Measurements from ENCODE around the gene CAPZA2.

DNA sequence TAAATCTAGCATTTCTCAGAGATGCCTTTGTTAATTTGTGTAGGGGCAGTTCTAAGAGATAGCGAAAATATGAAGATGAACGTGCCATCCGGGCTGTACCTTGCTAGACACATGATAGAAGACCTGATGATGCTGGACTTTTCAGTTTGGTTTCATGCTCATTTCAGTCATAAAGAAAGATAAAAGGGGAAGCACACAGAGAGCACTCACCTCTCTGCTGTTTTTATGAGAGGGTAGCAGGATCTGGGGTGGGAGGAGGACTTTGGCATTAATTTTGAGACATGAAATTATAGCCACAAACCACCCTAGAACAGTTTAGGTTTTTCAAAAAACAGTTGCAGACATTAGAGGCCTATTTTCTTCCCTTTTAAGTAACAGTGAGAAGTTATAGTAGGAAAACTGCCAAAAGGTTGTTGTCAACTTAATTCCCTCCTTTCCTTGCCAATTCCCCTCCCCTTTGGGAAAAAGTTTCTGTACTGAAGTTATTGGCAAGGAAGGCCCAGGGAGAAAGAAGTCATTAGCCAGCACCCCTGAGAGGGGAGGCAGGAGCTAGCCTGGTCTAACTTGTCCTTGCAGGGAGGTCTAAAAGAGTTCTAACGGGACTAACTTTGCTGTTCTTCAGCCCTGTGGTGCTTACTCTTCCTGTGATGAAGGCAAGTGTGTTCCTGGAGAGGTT is 93.6 kb downstream of the CAPZA2 start:
- TF ChIP-seq, protein P1, sequence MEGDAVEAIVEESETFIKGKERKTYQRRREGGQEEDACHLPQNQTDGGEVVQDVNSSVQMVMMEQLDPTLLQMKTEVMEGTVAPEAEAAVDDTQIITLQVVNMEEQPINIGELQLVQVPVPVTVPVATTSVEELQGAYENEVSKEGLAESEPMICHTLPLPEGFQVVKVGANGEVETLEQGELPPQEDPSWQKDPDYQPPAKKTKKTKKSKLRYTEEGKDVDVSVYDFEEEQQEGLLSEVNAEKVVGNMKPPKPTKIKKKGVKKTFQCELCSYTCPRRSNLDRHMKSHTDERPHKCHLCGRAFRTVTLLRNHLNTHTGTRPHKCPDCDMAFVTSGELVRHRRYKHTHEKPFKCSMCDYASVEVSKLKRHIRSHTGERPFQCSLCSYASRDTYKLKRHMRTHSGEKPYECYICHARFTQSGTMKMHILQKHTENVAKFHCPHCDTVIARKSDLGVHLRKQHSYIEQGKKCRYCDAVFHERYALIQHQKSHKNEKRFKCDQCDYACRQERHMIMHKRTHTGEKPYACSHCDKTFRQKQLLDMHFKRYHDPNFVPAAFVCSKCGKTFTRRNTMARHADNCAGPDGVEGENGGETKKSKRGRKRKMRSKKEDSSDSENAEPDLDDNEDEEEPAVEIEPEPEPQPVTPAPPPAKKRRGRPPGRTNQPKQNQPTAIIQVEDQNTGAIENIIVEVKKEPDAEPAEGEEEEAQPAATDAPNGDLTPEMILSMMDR (IDR thresholded peaks at IDR 0.05; ENCODE audit: borderline replicate concordance, extremely low read depth, low read length, poor library complexity, severe bottlenecking): no peak
- TF ChIP-seq EZH2 (IDR thresholded peaks at IDR 0.05; ENCODE audit: borderline replicate concordance, low read depth, low read length, severe bottlenecking): no peak

All from DND-41 (cell line).